Muscle of leg (tissue), 11 donors: ENCODE measurements around the gene POGZ. TPM values are rescaled to one million over a fixed set of nuclear protein-coding genes. Genes with fewer than 3 reads are reported as not detected.

Source experiments
- DNase-seq: peaks from one replicate; pipeline ENCODE4 v3.0.0; 2013
- H3K27ac ChIP-seq: one replicate; pipeline ENCODE4 v1.5.1; 2013; ENCODE audit warnings: mild to moderate bottlenecking, low read length, control low read depth
- H3K27me3 ChIP-seq: one replicate; pipeline ENCODE4 v1.6.1; 2013; ENCODE audit warnings: low read length; ENCODE audit not compliant: control insufficient read depth, insufficient read depth
- H3K36me3 ChIP-seq: one replicate; pipeline ENCODE4 v1.6.1; 2013; ENCODE audit warnings: low read length; ENCODE audit not compliant: control insufficient read depth, insufficient read depth
- H3K4me1 ChIP-seq: one replicate; pipeline ENCODE4 v1.6.1; 2013; ENCODE audit warnings: low read length; ENCODE audit not compliant: control insufficient read depth, insufficient read depth
- H3K4me3 ChIP-seq: one replicate; pipeline ENCODE4 v1.5.1; 2013; ENCODE audit warnings: low read length, control low read depth
- H3K9me3 ChIP-seq: replicated peaks from 2 replicates; pipeline ENCODE4 v1.6.1; 2013; ENCODE audit warnings: low read depth, low read length; ENCODE audit not compliant: control insufficient read depth
- WGBS: methylation state at CpG from one replicate; pipeline ENCODE4 v1.1.5; 2013; ENCODE audit warnings: missing lambda C conversion rate; ENCODE audit not compliant: insufficient coverage; 5-methylcytosine and 5-hydroxymethylcytosine counted together
- polyA plus RNA-seq, 8 donors: library from polyadenylated mRNA; unstranded; fragments of 120-200 nt; gene quantifications; one replicate each; pipeline versions ENCODE4 v1.2.1 to v1.2.3, GENCODE V29; 2013; ENCODE audit warnings: inconsistent platforms in 1 of 8, low replicate concordance in 1 of 8; ENCODE audit not compliant: insufficient read length in 8 of 8, insufficient read depth in 1 of 8
- total RNA-seq: library from RNA; stranded (reverse); fragments of 120-200 nt; gene quantifications from one replicate; pipeline ENCODE4 v1.2.4, GENCODE V29; 2013

The POGZ gene
- total and polyA plus RNA-seq, 9 donors, result 37.7 to 66.0 (median 49.5) TPM

GRCh38 chr1:151377150-151377884, 82.0 kb downstream of the POGZ start:
- no peak overlapping the region for H3K27ac ChIP-seq
- peaks cover 9% of the 10 kb centered on the region for H3K4me1 ChIP-seq
- no peaks in the 10 kb centered on the region for H3K9me3 ChIP-seq
- H3K4me3 ChIP-seq, result no peak overlapping the region
- H3K27me3 ChIP-seq, result no peaks in the 10 kb centered on the region
- no peak for DNase-seq
- WGBS, result no CpG with 5 or more reads among the region's 3 CpGs
- H3K36me3 ChIP-seq, result no peaks in the 10 kb centered on the region

- 87% methylated on average over 12 of the region's 14 CpGs for WGBS
- DNase-seq, result no peak
Observed at GRCh38 chr1:151373196-151373595, 86.1 kb downstream of the POGZ start.

GRCh38 chr1:151372058-151372934, 87.0 kb downstream of the POGZ start, which contains the start of gene SELENBP1:
TSS of gene SELENBP1 (minus strand) at chr1:151372705. CDS start at chr1:151372641, 64 bp downstream.
- Histone ChIP-seq H3K4me1 (peaks cover 45% of the 10 kb centered on the region), H3K4me3 (peak within 1 kb of the TSS; percentile 43), H3K36me3 (peaks cover 13% of the 10 kb centered on the region), H3K9me3 (no peaks in the 10 kb centered on the region), H3K27me3 (no peaks in the 10 kb centered on the region), H3K27ac (peak within 1 kb of the TSS; percentile 64)
- peak; percentile 87 for DNase-seq
- 16% methylated on average over 6 of the region's 11 CpGs for WGBS

More at GRCh38 chr1:151373196-151373595, 86.1 kb downstream of the POGZ start:
- Histone ChIP-seq H3K9me3 (no peaks in the 10 kb centered on the region), H3K27me3 (no peaks in the 10 kb centered on the region), H3K4me1 (peaks cover 42% of the 10 kb centered on the region), H3K27ac (no peak overlapping the region), H3K36me3 (peaks cover 7% of the 10 kb centered on the region), H3K4me3 (no peak overlapping the region)

DNA sequence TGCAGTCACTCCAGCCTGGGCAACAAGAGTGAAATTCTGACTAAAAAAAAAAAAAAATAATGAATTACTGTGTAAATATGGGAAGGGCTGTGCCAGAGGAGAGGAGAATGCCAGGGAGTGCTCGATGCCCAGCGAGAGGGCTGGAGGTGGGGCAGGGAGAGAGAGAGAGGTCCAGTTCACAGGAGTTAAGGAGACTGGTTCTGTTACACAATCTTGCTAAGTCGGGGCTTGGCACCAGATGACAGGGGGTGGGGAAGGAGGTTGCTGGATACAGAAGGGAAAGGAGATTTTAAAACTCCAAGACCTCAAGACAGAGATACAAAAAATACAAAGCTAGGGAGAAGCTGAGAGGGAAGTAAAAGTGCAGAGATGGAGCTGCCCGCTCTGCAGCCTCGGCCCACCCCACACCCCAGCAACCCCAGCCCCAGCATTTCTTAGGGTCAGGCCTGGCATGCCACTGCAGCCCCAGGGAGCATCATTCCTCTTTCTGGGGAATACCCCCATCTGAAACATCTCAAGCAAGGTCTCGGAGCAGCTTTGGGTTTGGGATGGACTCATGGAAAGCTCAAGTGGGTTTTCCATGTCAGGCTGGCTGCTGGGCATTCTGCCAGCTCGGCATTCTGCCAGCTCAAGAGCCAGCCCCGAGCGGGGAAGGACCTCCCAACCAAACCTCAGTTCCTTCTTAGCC, 87.8 kb downstream of the POGZ start:
- Histone ChIP-seq H3K4me1 (peaks cover 45% of the 10 kb centered on the region), H3K9me3 (no peaks in the 10 kb centered on the region), H3K27me3 (no peaks in the 10 kb centered on the region), H3K36me3 (peaks cover 15% of the 10 kb centered on the region), H3K4me3 (peak overlapping the region; percentile 43), H3K27ac (peak overlapping the region; percentile 64)
- WGBS, result 50% methylated on average over 3 of the region's 9 CpGs
- DNase-seq, result peak; percentile 69

- H3K27ac ChIP-seq, result no peak overlapping the region
- DNase-seq, result peak; percentile 59
- no peaks in the 10 kb centered on the region for H3K27me3 ChIP-seq
- H3K4me3 ChIP-seq, result no peak overlapping the region
- H3K4me1 ChIP-seq, result peaks cover 45% of the 10 kb centered on the region
- no peaks in the 10 kb centered on the region for H3K9me3 ChIP-seq
- 36% methylated on average over 5 of the region's 6 CpGs for WGBS
- H3K36me3 ChIP-seq, result peaks cover 23% of the 10 kb centered on the region
Observed at GRCh38 chr1:151370211-151370911, 88.9 kb downstream of the POGZ start.

DNA sequence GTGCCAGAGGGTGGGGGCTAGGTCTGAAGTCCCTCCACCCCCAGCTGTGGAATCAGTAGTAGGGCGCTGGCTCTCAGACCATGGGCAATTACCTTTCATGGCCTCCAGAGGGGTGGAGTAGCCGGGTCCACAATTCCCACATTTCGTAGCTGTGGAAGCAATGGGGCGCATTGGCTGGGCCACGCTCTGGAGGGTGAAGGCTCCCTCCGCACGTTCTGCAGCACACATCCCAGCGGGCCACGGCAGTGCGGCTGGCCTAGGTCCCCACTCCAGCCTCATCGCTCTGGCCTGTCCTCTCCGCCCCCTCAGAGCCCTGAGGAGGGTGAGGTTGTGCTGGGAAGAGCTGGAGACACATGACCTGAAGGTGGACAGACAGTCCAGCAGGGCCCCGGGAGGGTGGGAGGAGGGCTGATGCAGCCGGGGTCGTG, 89.7 kb downstream of the POGZ start:
- H3K27ac ChIP-seq, result no peak overlapping the region
- peaks cover 45% of the 10 kb centered on the region for H3K4me1 ChIP-seq
- H3K9me3 ChIP-seq, result no peaks in the 10 kb centered on the region
- peaks cover 30% of the 10 kb centered on the region for H3K36me3 ChIP-seq
- no peaks in the 10 kb centered on the region for H3K27me3 ChIP-seq
- H3K4me3 ChIP-seq, result no peak overlapping the region
- WGBS, result 90% methylated on average over 8 of the region's 15 CpGs
- DNase-seq, result no peak

DNA sequence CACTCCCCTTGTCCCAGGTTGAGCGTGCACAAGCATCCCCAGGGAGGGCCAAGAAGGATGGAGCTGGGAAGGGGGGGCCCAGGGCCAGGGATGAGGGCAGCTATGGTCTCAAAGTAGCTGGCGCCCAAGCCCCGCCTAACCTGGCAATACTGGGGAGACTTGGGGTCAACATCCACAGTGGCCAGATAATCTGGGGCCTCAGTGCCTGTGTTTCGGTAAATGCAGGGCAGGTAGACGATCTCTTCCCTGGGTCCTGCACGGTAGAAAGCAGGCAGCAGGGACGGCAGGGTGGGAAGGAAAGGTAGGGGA, 90.0 kb downstream of the POGZ start:
- Histone ChIP-seq H3K4me1 (peaks cover 45% of the 10 kb centered on the region), H3K27ac (no peak overlapping the region), H3K36me3 (peaks cover 34% of the 10 kb centered on the region), H3K4me3 (no peak overlapping the region), H3K9me3 (no peaks in the 10 kb centered on the region), H3K27me3 (no peaks in the 10 kb centered on the region)
- WGBS, result 83% methylated on average over 6 of the region's 7 CpGs
- DNase-seq, result no peak

- DNase-seq, result no peak
- no peaks in the 10 kb centered on the region for H3K27me3 ChIP-seq
- H3K27ac ChIP-seq, result no peak overlapping the region
- WGBS, result 90% methylated on average over 19 of the region's 20 CpGs
- no peak overlapping the region for H3K4me3 ChIP-seq
- H3K36me3 ChIP-seq, result peaks cover 36% of the 10 kb centered on the region
- H3K4me1 ChIP-seq, result peaks cover 45% of the 10 kb centered on the region
- no peaks in the 10 kb centered on the region for H3K9me3 ChIP-seq
Observed at GRCh38 chr1:151368393-151369301, 90.6 kb downstream of the POGZ start.
